ENCODE data around the gene ARAP2.

GRCh38 chr4:36043241-36043640 lies 201.1 kb downstream of the ARAP2 start:
- TF ChIP-seq CTCF (IDR thresholded peaks at IDR 0.05; ENCODE audit: low read length) (no peak), EZH2 (IDR thresholded peaks at IDR 0.05; ENCODE audit: borderline replicate concordance, low read length) (no peak)
